IMR-90 (cell line): Measurements from ENCODE around the gene ROR2. TPM values are rescaled to one million over a fixed set of nuclear protein-coding genes. Genes with fewer than 3 reads are reported as not detected.

Source experiments
- ATAC-seq: fragments of 200-7000 bp; cut with Tn5 transposase; 2 replicates; pipeline ENCODE4 v1.9.1; 2020; ENCODE audit warnings: low read depth, mild to moderate bottlenecking, moderate library complexity
- BruUV-seq: library from RNA; stranded (reverse); fragments of 400-500 nt; replicated peaks from 2 replicates; lab custom pipeline; 2021; lab: Mats Ljungman, UMichigan
- CTCF ChIA-PET: fragments of 300-600 bp; formaldehyde crosslinking; extraction: SDS; loops from one replicate; lab custom pipeline; 2021; ENCODE audit warnings: antibody characterized with exemption; lab: Yijun Ruan, JAX
- POLR2A ChIA-PET: fragments of 300-600 bp; sonication (Branson Sonifier 250); formaldehyde crosslinking; loops from one replicate; lab custom pipeline; 2022; ENCODE audit warnings: antibody characterized with exemption; ENCODE audit not compliant: unreplicated experiment; lab: Charles Lee
- DNase-seq: peaks from one replicate; pipeline ENCODE4 v3.0.0; 2013
- H2AFZ ChIP-seq: replicated peaks from 2 replicates; pipeline ENCODE3; 2013; ENCODE audit warnings: low read length, mild to moderate bottlenecking; ENCODE audit not compliant: poor library complexity
- H2AK5ac ChIP-seq: 2 replicates; pipeline ENCODE4 v1.6.1; 2013; ENCODE audit warnings: low read depth, low read length, inconsistent platforms
- H2AK9ac ChIP-seq: replicated peaks from 2 replicates; pipeline ENCODE3; 2013; ENCODE audit warnings: mild to moderate bottlenecking, low read depth, low read length, moderate library complexity; ENCODE audit not compliant: poor library complexity
- H2BK120ac ChIP-seq: 2 replicates; pipeline ENCODE4 v1.6.1; 2013; ENCODE audit warnings: low read depth, low read length, inconsistent platforms
- H2BK15ac ChIP-seq: 3 replicates; pipeline ENCODE4 v1.6.1; 2013; ENCODE audit warnings: low read depth, low read length, inconsistent platforms
- H2BK20ac ChIP-seq: 2 replicates; pipeline ENCODE4 v1.6.1; 2013; ENCODE audit warnings: low read depth, mild to moderate bottlenecking, inconsistent platforms, low read length, moderate library complexity
- H2BK5ac ChIP-seq: 2 replicates; pipeline ENCODE4 v1.6.1; 2013; ENCODE audit warnings: mild to moderate bottlenecking, low read depth, low read length, inconsistent platforms; ENCODE audit not compliant: poor library complexity, severe bottlenecking
- H3K14ac ChIP-seq: replicated peaks from 2 replicates; pipeline ENCODE4 v1.6.1; 2013; ENCODE audit warnings: low read depth, low read length, inconsistent platforms
- H3K18ac ChIP-seq: 2 replicates; pipeline ENCODE4 v1.6.1; 2013; ENCODE audit warnings: low read depth, low read length, control low read depth
- H3K23ac ChIP-seq: 2 replicates; pipeline ENCODE4 v1.6.1; 2013; ENCODE audit warnings: low read depth, low read length, inconsistent platforms
- H3K27ac ChIP-seq: 2 replicates; pipeline ENCODE4 v1.5.1; 2013; ENCODE audit warnings: mild to moderate bottlenecking, control low read depth, low read length; ENCODE audit not compliant: insufficient read depth
- H3K27me3 ChIP-seq: 2 replicates; pipeline ENCODE4 v1.6.1; 2013; ENCODE audit warnings: low read length; ENCODE audit not compliant: control insufficient read depth, insufficient read depth
- H3K36me3 ChIP-seq: 2 replicates; pipeline ENCODE4 v1.6.1; 2013; ENCODE audit warnings: low read length, mixed read lengths; ENCODE audit not compliant: control insufficient read depth, insufficient read depth
- H3K4ac ChIP-seq: 2 replicates; pipeline ENCODE4 v1.6.1; 2013; ENCODE audit warnings: low read depth, low read length, inconsistent platforms
- H3K4me1 ChIP-seq: 2 replicates; pipeline ENCODE4 v1.6.1; 2013; ENCODE audit warnings: low read length, mixed read lengths; ENCODE audit not compliant: control insufficient read depth, insufficient read depth
- H3K4me2 ChIP-seq: 2 replicates; pipeline ENCODE4 v1.6.1; 2013; ENCODE audit warnings: low read depth, mild to moderate bottlenecking, control low read depth, low read length, moderate library complexity
- H3K4me3 ChIP-seq: 2 replicates; pipeline ENCODE4 v1.5.1; 2013; ENCODE audit warnings: low read depth, mild to moderate bottlenecking, control low read depth, low read length, moderate library complexity; ENCODE audit not compliant: insufficient read depth
- H3K56ac ChIP-seq: 2 replicates; pipeline ENCODE4 v1.6.1; 2013; ENCODE audit warnings: low read length, inconsistent platforms; ENCODE audit not compliant: insufficient read depth; ENCODE audit errors: extremely low read depth
- H3K79me1 ChIP-seq, 2 experiments: 2 replicates each; pipeline ENCODE4 v1.6.1; 2013; ENCODE audit warnings: low read length in 2 of 2, inconsistent platforms in 1 of 2, low read depth in 1 of 2
- H3K9ac ChIP-seq: 2 replicates; pipeline ENCODE4 v1.6.1; 2013; ENCODE audit warnings: low read depth, low read length, control low read depth
- H3K9me1 ChIP-seq: 2 replicates; pipeline ENCODE4 v1.6.1; 2013; ENCODE audit warnings: low read length, inconsistent platforms; ENCODE audit not compliant: insufficient read depth
- H3K9me3 ChIP-seq: 2 replicates; pipeline ENCODE4 v1.6.1; 2013; ENCODE audit warnings: low read length; ENCODE audit not compliant: control insufficient read depth, insufficient read depth
- H4K20me1 ChIP-seq: 2 replicates; pipeline ENCODE4 v1.6.1; 2013; ENCODE audit warnings: low read length, inconsistent platforms; ENCODE audit not compliant: insufficient read depth
- H4K5ac ChIP-seq: 2 replicates; pipeline ENCODE4 v1.6.1; 2013; ENCODE audit warnings: mild to moderate bottlenecking, low read depth, low read length, control low read depth
- H4K8ac ChIP-seq, 2 experiments: 2 replicates each; pipeline ENCODE4 v1.6.1; 2013; ENCODE audit warnings: low read depth in 2 of 2, low read length in 2 of 2, control low read depth in 1 of 2, inconsistent platforms in 1 of 2
- H4K91ac ChIP-seq: 2 replicates; pipeline ENCODE4 v1.6.1; 2013; ENCODE audit warnings: low read depth, low read length, inconsistent platforms; ENCODE audit not compliant: insufficient read depth
- CEBPB ChIP-seq: IDR thresholded peaks from 2 replicates; pipeline ENCODE4 v1.6.1; 2012; ENCODE audit warnings: low read depth, low read length, improper control_type of control experiment
- FOS ChIP-seq: fragments of 150-350 bp; IDR thresholded peaks from 2 replicates; pipeline ENCODE4 v1.6.1; 2016; ENCODE audit warnings: low read depth, low read length
- MAFK ChIP-seq: IDR thresholded peaks from 2 replicates; pipeline ENCODE4 v1.6.1; 2012; ENCODE audit warnings: low read depth, low read length, improper control_type of control experiment
- MAZ ChIP-seq: IDR thresholded peaks from 2 replicates; pipeline ENCODE4 v1.6.1; 2012; ENCODE audit warnings: low read depth, mild to moderate bottlenecking, low read length, improper control_type of control experiment, moderate library complexity, borderline replicate concordance
- MXI1 ChIP-seq: IDR thresholded peaks from 2 replicates; pipeline ENCODE4 v1.6.1; 2012; ENCODE audit warnings: low read depth, mild to moderate bottlenecking, low read length, moderate library complexity, borderline replicate concordance
- NFE2L2 ChIP-seq: fragments of 150-350 bp; IDR thresholded peaks from 2 replicates; pipeline ENCODE4 v1.6.1; 2016; ENCODE audit warnings: low read depth, mild to moderate bottlenecking, low read length
- POLR2A ChIP-seq: IDR thresholded peaks from 2 replicates; pipeline ENCODE4 v1.6.1; 2012; ENCODE audit warnings: mild to moderate bottlenecking, low read depth, low read length
- RAD21 ChIP-seq: IDR thresholded peaks from 2 replicates; pipeline ENCODE4 v1.6.1; 2012; ENCODE audit warnings: low read length, improper control_type of control experiment
- dilution Hi-C: fragments of 300-500 bp; cut with HindIII; formaldehyde crosslinking; loops from one replicate; pipeline ENCODE4 v1.14.3; 2018; ENCODE audit warnings: low sequenced_read_pairs; ENCODE audit not compliant: unreplicated experiment
- in situ Hi-C: fragments of 300-500 bp; cut with MboI; formaldehyde crosslinking; loops from 3 replicates; pipeline ENCODE4 v1.14.3; 2019; ENCODE audit warnings: low sequenced_read_pairs, inconsistent platforms, mixed read lengths
- intact Hi-C: fragments of 100-400 bp; cut with micrococcal nuclease; formaldehyde crosslinking; loops from 2 replicates; pipeline ENCODE4 v1.10.0; 2022
- polyA plus RNA-seq, 3 experiments: library from polyadenylated mRNA; depleted of rRNA; stranded (reverse); fragments of >200 nt; gene quantifications; 2 replicates each; pipeline ENCODE4 v1.2.3, GENCODE V29; 2012; ENCODE audit warnings: low replicate concordance in 1 of 3
- total RNA-seq: library from RNA; depleted of rRNA; stranded (reverse); fragments of >200 nt; gene quantifications from 2 replicates; pipeline ENCODE4 v1.2.3, GENCODE V29; 2012
- TF ChIP-seq, protein P1 (sequence below): fragments of 150-350 bp; IDR thresholded peaks from 2 replicates; pipeline ENCODE4 v1.6.1; 2016; ENCODE audit warnings: low read depth, mild to moderate bottlenecking, low read length, moderate library complexity, borderline replicate concordance
- TF ChIP-seq, protein P2 (sequence below): conservative IDR thresholded peaks from 2 replicates; pipeline ENCODE4 v1.5.1; 2012; ENCODE audit warnings: mild to moderate bottlenecking, low read depth, low read length, improper control_type of control experiment
- TF ChIP-seq, protein P3 (sequence below): fragments of 150-350 bp; IDR thresholded peaks from 2 replicates; pipeline ENCODE4 v1.6.1; 2017; ENCODE audit warnings: mild to moderate bottlenecking, antibody characterized with exemption, low read length, low read depth

Gene ROR2
- total and polyA plus RNA-seq, 2 of the 4 experiments (the other 2 are of a cell fraction) = 2.3 to 4.8 TPM

DNA sequence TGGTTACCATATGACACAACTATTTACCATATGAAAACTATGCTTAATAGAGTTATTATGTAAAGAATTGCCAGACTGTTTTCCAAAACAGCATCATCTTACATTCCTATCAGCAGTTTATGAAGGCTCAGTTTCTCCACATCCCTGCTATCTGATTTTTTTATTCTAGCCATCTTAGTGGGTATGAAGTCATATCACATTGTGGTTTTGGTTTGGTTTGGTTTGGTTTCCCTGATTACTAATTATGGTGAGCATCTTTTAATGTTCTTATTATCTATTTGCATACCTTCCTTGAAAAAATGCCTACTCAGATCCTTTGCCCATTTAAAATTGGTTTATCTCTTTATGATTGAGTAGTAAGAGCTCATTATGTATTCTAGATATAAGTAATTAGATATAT, 327.0 kb downstream of the ROR2 start:
- H3K36me3 ChIP-seq = no peaks in the 10 kb centered on the region
- intact Hi-C loops = no loop called here
- no peak overlapping the region for H3K27ac ChIP-seq
- ChIA-PET POLR2A (no interaction called here), CTCF (no interaction called here)
- H2BK15ac ChIP-seq = no peak overlapping the region
- in situ Hi-C loops = no loop called here
- H2AK5ac ChIP-seq = no peak overlapping the region
- no peaks in the 10 kb centered on the region for H3K4me1 ChIP-seq
- no peak overlapping the region for H4K8ac ChIP-seq
- no peak overlapping the region for H3K9ac ChIP-seq
- no peaks in the 10 kb centered on the region for H4K20me1 ChIP-seq
- H4K5ac ChIP-seq = no peak overlapping the region
- no peaks in the 10 kb centered on the region for H3K79me1 ChIP-seq
- H2AK9ac ChIP-seq = no peak overlapping the region
- no peak overlapping the region for H3K23ac ChIP-seq
- H4K91ac ChIP-seq = no peak overlapping the region
- H2BK120ac ChIP-seq = no peak overlapping the region
- BruUV-seq = no TSS peak
- no peak overlapping the region for H3K4me3 ChIP-seq
- no peak for TF ChIP-seq FOS
- TF ChIP-seq, protein P1, sequence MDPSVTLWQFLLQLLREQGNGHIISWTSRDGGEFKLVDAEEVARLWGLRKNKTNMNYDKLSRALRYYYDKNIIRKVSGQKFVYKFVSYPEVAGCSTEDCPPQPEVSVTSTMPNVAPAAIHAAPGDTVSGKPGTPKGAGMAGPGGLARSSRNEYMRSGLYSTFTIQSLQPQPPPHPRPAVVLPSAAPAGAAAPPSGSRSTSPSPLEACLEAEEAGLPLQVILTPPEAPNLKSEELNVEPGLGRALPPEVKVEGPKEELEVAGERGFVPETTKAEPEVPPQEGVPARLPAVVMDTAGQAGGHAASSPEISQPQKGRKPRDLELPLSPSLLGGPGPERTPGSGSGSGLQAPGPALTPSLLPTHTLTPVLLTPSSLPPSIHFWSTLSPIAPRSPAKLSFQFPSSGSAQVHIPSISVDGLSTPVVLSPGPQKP = no peak
- no peak for TF ChIP-seq CEBPB
- no peak for TF ChIP-seq POLR2A
- TF ChIP-seq NFE2L2 = no peak
- TF ChIP-seq, protein P2, sequence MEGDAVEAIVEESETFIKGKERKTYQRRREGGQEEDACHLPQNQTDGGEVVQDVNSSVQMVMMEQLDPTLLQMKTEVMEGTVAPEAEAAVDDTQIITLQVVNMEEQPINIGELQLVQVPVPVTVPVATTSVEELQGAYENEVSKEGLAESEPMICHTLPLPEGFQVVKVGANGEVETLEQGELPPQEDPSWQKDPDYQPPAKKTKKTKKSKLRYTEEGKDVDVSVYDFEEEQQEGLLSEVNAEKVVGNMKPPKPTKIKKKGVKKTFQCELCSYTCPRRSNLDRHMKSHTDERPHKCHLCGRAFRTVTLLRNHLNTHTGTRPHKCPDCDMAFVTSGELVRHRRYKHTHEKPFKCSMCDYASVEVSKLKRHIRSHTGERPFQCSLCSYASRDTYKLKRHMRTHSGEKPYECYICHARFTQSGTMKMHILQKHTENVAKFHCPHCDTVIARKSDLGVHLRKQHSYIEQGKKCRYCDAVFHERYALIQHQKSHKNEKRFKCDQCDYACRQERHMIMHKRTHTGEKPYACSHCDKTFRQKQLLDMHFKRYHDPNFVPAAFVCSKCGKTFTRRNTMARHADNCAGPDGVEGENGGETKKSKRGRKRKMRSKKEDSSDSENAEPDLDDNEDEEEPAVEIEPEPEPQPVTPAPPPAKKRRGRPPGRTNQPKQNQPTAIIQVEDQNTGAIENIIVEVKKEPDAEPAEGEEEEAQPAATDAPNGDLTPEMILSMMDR = no peak
- TF ChIP-seq MAZ = no peak
- TF ChIP-seq MAFK = no peak
- TF ChIP-seq, protein P3, sequence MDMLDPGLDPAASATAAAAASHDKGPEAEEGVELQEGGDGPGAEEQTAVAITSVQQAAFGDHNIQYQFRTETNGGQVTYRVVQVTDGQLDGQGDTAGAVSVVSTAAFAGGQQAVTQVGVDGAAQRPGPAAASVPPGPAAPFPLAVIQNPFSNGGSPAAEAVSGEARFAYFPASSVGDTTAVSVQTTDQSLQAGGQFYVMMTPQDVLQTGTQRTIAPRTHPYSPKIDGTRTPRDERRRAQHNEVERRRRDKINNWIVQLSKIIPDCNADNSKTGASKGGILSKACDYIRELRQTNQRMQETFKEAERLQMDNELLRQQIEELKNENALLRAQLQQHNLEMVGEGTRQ = no peak
- TF ChIP-seq MXI1 = no peak
- no peak for TF ChIP-seq RAD21
- no peak overlapping the region for H2BK5ac ChIP-seq
- H3K56ac ChIP-seq = no peak overlapping the region
- no peaks in the 10 kb centered on the region for H3K9me3 ChIP-seq
- no peak overlapping the region for H3K14ac ChIP-seq
- H3K4me2 ChIP-seq = no peak overlapping the region
- dilution Hi-C loops = no loop called here
- no peak overlapping the region for H3K4ac ChIP-seq
- no peak overlapping the region for H2AFZ ChIP-seq
- no peak overlapping the region for H2BK20ac ChIP-seq
- H3K18ac ChIP-seq = no peak overlapping the region
- H3K27me3 ChIP-seq = peaks cover 3% of the 10 kb centered on the region; the same call in 1 of the 2 replicates
- DNase-seq (no peak), ATAC-seq (no peak)
- H3K9me1 ChIP-seq = no peaks in the 10 kb centered on the region
